Endothelial cell of umbilical vein (primary cell): ENCODE data around the gene ME3.

Experiments used
- EZH2 ChIP-seq: IDR thresholded peaks from 2 replicates; pipeline ENCODE4 v1.6.1; 2012; ENCODE audit warnings: borderline replicate concordance, low read depth, mild to moderate bottlenecking, moderate library complexity, low read length, inconsistent platforms; ENCODE audit not compliant: severe bottlenecking
- FOS ChIP-seq: IDR thresholded peaks from 2 replicates; pipeline ENCODE4 v1.6.1; 2011; ENCODE audit warnings: mild to moderate bottlenecking, low read length, moderate library complexity, borderline replicate concordance; ENCODE audit not compliant: insufficient read depth
- JUN ChIP-seq: IDR thresholded peaks from 2 replicates; pipeline ENCODE4 v1.6.1; 2011; ENCODE audit warnings: borderline replicate concordance, low read depth; ENCODE audit not compliant: insufficient read length, insufficient read depth
- MYC ChIP-seq: IDR thresholded peaks from one replicate; pipeline ENCODE4 v1.6.1; 2011; ENCODE audit warnings: mild to moderate bottlenecking, low read depth, low read length
- POLR2A ChIP-seq: IDR thresholded peaks from 2 replicates; pipeline ENCODE4 v1.6.1; 2012; ENCODE audit warnings: low read depth, mild to moderate bottlenecking, control low read depth, low read length
- POLR2AphosphoS5 ChIP-seq: IDR thresholded peaks from 2 replicates; pipeline ENCODE4 v1.6.1; 2012; ENCODE audit warnings: low read depth, mild to moderate bottlenecking, control low read depth, low read length, moderate library complexity; ENCODE audit not compliant: insufficient read depth
- TF ChIP-seq, protein P1 (sequence below), 2 donors: IDR thresholded peaks; 1 replicate in 1 of 2; 2 replicates in 1 of 2; pipeline ENCODE4 v1.5.1; 2011; ENCODE audit warnings: low read length in 2 of 2, mild to moderate bottlenecking in 2 of 2, moderate library complexity in 2 of 2, control low read depth in 1 of 2, inconsistent platforms in 1 of 2, low read depth in 1 of 2; ENCODE audit not compliant: insufficient read depth in 1 of 2; ENCODE audit errors: extremely low read depth in 1 of 2
- TF ChIP-seq, protein P2 (sequence below): IDR thresholded peaks from 2 replicates; pipeline ENCODE4 v1.6.1; 2011; ENCODE audit not compliant: insufficient read depth, insufficient read length

DNA sequence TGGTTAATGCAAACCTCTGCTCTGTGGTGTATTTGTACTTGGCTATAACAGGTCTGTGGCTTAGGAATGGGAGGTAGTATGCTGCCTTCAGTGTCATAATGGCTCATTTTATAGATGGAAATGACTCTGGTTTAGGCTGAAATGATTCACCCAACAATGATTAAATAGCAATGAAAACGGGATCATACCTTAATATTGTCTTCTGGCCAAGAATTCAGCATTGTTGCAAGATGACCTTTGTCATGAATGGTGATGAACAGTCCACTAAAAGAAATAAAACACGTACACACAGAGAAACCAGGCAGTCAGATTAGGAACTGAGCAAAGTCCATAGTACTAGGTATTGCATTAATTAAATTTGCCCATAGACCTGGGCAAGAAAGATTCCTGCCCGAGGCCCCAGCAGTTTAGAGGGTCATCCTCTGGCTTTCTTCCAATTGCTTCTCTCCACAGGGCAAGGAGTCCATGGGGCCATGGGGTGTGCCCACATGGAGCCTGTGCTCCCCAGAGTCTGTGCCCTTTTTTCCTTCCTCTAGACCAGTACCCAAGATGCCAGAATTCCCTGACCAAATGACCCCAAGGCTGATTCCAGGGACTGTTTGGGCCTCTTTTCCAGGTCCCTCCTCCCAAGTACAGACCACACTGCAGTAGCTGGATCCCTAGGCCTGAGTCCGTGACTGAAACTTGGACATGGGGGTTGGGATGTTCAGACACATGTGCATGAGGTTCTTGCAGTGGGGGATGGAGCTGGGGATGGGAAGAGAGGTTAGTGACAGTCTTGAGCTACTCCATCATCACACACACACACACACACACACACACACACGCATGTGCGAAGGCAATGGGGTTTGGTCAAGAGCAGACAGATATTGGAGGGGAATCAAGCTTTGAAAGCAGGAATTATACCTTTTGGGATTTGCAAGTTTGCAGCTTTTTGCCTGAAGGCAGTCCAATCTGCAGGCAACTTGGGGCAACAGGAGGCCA, 163.5 kb downstream of the ME3 start:
- TF ChIP-seq FOS: peak; percentile 61
- TF ChIP-seq, protein P1, sequence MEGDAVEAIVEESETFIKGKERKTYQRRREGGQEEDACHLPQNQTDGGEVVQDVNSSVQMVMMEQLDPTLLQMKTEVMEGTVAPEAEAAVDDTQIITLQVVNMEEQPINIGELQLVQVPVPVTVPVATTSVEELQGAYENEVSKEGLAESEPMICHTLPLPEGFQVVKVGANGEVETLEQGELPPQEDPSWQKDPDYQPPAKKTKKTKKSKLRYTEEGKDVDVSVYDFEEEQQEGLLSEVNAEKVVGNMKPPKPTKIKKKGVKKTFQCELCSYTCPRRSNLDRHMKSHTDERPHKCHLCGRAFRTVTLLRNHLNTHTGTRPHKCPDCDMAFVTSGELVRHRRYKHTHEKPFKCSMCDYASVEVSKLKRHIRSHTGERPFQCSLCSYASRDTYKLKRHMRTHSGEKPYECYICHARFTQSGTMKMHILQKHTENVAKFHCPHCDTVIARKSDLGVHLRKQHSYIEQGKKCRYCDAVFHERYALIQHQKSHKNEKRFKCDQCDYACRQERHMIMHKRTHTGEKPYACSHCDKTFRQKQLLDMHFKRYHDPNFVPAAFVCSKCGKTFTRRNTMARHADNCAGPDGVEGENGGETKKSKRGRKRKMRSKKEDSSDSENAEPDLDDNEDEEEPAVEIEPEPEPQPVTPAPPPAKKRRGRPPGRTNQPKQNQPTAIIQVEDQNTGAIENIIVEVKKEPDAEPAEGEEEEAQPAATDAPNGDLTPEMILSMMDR (IDR thresholded peaks at IDR 0.05; ENCODE audit: extremely low read depth in 1 of 2, insufficient read depth in 1 of 2, low read depth in 1 of 2, low read length in 2 of 2): no peak
- no peak for TF ChIP-seq POLR2AphosphoS5
- no peak for TF ChIP-seq POLR2A
- TF ChIP-seq, protein P2, sequence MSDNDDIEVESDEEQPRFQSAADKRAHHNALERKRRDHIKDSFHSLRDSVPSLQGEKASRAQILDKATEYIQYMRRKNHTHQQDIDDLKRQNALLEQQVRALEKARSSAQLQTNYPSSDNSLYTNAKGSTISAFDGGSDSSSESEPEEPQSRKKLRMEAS: no peak
- no peak for TF ChIP-seq EZH2
- no peak for TF ChIP-seq MYC
- no peak for TF ChIP-seq JUN
